Measurements from ENCODE around the gene MYO3B.
"Not testable (repeated sequence)": the region's sequence is repeated elsewhere in the genome, so short reads cannot be mapped to it uniquely, and the experiment has no call there.

The MYO3B gene

DNA sequence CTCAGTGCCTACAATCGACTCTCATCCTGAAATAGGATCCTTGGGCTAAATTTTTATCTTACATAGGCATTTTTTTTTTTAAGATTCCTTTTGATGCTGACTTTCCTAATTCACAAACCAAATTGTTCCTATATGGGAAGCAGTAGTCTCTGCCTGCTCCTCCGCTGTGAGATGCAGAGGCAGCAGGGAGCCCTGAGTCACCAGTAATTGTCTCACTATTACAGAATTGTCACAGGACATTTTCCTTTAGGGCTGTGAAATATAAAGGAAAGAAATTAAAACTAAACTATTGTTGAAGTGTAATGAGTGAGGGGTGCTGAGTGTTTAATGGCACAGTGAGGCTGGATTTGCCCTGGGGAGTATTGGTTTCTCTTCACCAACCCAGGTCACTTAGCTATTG lies 63.8 kb downstream of the MYO3B start:
- no peak for DNase-seq

GRCh38 chr2:170243118-170243837 lies 65.3 kb downstream of the MYO3B start:
- DNase-seq = no peak

- DNase-seq = no peak
Measured at GRCh38 chr2:170243898-170244297, 66.0 kb downstream of the MYO3B start.

- no peak for DNase-seq
Measured at GRCh38 chr2:170244555-170244954, 66.6 kb downstream of the MYO3B start.

DNA sequence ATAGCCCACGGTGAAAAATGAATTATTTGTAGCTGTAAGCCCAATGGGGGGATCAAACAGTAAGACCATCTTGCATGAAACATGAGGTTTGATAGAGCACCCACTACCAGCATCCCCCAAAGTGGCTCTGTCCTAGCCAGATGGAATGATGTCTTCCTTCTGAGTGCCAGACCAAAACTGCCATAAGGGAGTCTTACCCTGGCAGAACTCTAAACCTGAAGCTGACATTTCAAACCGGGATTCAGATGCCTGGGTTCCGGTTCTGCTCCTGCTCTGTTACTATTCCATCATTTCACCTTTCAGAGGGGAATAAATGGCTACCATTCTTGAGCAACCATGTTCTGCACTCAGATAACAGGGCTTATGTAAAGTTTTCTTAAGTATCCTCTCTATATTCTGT lies 67.4 kb downstream of the MYO3B start:
- DNase-seq = no peak

DNA sequence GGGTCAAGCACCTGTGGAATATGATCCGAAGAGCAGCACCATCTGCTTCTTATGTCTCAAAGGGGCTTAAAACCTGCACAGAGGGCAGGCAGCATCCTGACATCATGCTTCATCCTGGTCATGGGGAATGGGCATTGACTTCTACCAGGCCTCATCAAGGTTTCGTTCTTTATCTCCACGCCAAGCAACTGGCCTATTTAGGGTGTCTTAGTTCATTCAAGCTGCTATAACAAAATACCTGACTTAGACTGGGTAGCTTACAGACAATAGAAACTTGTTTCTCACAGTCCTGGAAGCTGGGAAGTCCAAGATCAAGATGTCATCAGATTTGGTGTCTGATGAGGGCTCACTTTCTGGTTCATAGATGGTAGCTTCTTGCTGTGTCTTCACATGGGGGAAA lies 69.4 kb downstream of the MYO3B start:
- DNase-seq = no peak

DNA sequence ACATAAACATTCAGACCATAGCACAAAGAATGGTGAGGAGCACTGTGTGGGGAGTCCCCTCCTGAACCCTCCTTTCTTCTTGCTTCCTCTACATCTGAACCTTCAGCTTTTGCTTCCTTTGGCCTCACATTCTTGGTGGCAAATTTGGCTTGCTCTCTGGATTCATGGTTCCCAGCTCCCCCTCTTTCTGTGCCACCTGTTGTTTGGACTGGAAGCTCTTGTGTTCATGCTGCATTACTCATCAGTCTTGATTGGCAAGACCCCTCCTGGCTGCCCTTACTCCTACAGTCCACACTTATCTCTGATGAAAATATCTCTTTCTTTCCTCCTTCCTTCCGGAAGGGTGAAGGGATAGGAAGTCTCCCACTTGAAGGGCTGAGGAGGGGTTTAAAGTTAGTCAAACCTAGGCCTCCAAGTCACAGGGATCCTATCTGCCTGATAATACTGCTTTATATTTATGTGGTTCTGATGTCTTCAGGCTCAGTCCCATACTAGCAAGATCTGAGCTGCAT lies 70.0 kb downstream of the MYO3B start:
- no peak for DNase-seq

- DNase-seq = no peak
Measured at GRCh38 chr2:170248574-170249393, 70.8 kb downstream of the MYO3B start.

- DNase-seq = no peak
Measured at GRCh38 chr2:170249761-170250160, 71.8 kb downstream of the MYO3B start.

GRCh38 chr2:170250584-170250983 lies 72.6 kb downstream of the MYO3B start:
- DNase-seq = no peak

DNA sequence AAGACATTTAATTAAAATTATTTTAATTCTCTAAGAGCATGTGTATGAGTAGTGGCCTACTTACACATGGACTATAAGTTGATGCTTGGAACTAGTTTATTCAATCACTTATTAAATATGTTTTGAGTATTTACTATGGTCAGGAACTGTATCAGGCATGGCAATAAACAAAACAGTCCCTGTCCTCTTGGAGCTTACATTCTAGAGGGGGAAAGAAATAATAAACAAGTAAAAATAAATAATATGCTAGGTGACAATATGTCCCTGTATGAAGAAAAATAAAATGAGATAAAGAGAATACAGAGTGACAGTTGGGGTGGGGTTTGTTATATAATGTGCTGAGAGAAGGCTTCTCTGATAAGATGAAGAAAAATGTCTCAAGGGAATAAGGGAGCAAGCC lies 74.5 kb downstream of the MYO3B start:
- no peak for DNase-seq

- no peak for DNase-seq
Measured at GRCh38 chr2:170253721-170254230, 75.8 kb downstream of the MYO3B start.

DNA sequence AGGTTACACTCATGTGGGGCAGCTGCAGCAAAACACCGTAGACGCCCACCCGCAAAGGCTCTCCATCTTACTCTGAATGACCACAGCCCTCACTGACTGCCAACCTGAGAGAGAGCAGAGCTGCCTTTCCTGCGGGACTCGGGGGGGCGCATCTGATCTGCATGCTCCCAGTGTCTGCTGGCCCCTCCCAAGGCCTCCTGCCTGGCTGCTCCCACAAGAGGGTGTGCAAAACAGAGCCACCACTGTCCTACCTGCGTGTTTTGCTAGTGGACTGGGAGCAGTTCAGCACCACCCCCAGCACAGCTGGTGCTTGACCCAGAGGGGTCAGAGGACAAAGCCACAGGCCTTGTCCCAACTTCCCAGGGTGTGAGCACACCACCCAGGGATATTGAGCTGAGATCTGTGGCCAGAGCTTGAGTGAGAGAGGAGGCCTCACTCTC lies 76.4 kb downstream of the MYO3B start:
- no peak for DNase-seq

GRCh38 chr2:170255137-170255536 lies 77.2 kb downstream of the MYO3B start:
- DNase-seq = no peak

GRCh38 chr2:170255971-170256370 lies 78.0 kb downstream of the MYO3B start:
- DNase-seq = no peak

- no peak for DNase-seq
Measured at GRCh38 chr2:170258382-170258781, 80.4 kb downstream of the MYO3B start.

DNA sequence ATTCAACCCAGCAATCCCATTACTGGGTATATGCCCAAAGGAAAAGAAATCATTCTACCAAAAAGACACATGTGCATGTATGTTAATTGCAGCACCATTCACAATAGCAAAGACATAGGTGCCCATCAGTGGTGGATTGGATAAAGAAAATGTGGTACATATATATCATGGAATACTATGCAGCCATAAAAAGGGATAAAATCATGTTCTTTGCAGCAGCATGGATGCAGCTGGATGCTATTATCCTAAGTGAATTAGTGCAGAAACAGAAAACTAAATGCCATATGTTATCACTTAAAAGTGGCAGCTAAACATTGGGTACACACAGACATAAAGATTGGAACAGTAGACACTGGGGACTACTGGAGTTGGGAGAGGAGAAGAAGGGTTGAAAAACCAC lies 82.2 kb downstream of the MYO3B start:
- DNase-seq = no peak

DNA sequence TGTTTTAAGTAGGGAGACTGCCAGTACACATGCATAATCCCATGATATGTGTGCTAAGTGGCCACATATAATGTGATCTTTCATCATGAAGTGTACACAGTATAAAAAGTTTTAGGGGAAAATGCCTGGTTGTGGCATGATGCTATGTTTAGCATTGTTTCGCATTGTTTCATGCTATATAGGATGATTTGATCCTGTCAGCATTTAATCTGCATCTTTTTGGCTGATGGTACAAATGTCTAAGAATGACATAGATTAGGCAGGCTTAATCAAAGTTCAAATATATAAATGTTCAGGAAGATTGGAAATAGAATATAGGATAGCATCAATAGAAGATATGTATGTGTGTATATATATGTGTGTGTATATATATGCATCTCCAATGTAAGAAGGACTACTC lies 83.6 kb downstream of the MYO3B start:
- DNase-seq = no peak

GRCh38 chr2:170262343-170262742 lies 84.4 kb downstream of the MYO3B start:
- DNase-seq = no peak

DNA sequence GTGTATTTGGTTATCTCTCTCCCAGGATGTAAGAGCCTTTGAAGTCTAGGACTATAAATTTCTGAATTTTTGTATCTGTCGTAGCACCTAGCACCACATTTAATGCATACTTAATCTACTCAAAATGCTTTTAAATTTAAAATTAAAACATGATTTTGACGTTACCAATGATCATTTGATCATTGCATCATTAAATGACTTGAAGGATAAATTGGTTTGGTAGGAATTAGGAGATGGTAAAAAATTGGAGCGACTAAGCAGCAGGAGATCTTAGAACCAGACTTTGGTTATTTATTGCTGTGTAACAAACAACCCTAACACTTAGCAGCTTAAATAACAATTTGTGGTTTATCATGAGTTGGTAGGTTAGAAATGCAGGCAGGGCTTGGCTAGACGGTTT lies 84.9 kb downstream of the MYO3B start:
- DNase-seq = no peak

DNA sequence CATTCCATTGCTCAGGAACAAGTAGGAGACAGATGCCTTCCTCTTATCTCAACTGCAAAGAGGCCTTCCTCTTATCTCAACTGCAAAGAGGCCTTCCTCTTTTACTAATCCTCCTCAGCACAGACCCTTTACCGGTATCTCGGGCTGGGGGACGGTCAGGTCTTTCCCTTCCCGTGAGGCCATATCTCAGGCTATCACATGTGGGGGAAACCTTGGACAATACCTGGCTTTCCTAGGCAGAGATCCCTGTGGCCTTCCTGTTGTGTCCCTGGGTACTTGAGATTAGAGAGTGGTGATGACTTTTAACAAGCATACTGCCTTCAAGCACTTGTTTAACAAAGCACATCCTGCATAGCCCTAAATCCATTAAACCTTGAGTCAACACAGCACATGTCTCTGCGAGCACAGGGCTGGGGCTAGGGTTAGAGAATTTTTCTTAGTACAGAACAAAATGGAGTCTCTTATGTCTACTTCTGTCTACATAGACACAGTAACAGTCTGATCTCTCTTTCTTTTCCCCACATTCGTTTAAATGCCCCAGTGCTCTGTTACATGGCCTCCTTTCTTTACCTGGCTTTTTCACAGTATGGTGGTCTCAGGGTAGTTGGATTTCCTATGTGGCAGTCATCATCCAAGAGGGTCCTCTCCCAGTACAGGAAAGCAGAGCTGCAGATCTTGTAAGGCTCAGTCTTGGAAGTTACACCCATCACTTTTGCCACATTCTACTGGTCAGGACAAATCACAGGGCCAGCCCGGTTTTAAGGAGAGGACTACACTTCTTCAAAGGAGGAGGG lies 86.0 kb downstream of the MYO3B start:
- DNase-seq = not testable (repeated sequence)

- no peak for DNase-seq
Measured at GRCh38 chr2:170264522-170264860, 86.5 kb downstream of the MYO3B start.

GRCh38 chr2:170264865-170265264 lies 86.9 kb downstream of the MYO3B start:
- DNase-seq = no peak
